WTC11 (cell line): ENCODE data around the gene GHRHR. TPM values are rescaled to one million over a fixed set of nuclear protein-coding genes. Genes with fewer than 3 reads are reported as not detected.

ENCODE experiments used
- ATAC-seq: fragments of 200-7000 bp; cut with Tn5 transposase; 2 replicates; pipeline ENCODE4 v1.10.0; 2021; ENCODE audit warnings: mild to moderate bottlenecking, moderate library complexity
- CTCF ChIA-PET: fragments of 300-600 bp; sonication (Branson Sonifier 250); formaldehyde crosslinking; loops from one replicate; lab custom pipeline; 2021; ENCODE audit warnings: antibody characterized with exemption; lab: Charles Lee
- POLR2A ChIA-PET: fragments of 350-600 bp; sonication (Branson Sonifier 250); formaldehyde crosslinking; loops from one replicate; lab custom pipeline; 2021; ENCODE audit warnings: antibody characterized with exemption; lab: Charles Lee
- DNase-seq: peaks from one replicate; pipeline ENCODE4 v3.0.0; 2021; ENCODE audit warnings: low spot score
- H3K27ac Mint-ChIP-seq: 2 replicates; pipeline ENCODE4 v1.8.0; 2021; ENCODE audit warnings: mixed read lengths
- H3K27me3 Mint-ChIP-seq: 2 replicates; pipeline ENCODE4 v1.8.0; 2021; ENCODE audit warnings: low read depth, mild to moderate bottlenecking, moderate library complexity, mixed read lengths
- H3K36me3 Mint-ChIP-seq: 2 replicates; pipeline ENCODE4 v1.8.0; 2021; ENCODE audit warnings: mixed read lengths
- H3K4me1 Mint-ChIP-seq: 2 replicates; pipeline ENCODE4 v1.8.0; 2022; ENCODE audit warnings: mixed read lengths
- H3K4me3 Mint-ChIP-seq: 2 replicates; pipeline ENCODE4 v1.8.0; 2021; ENCODE audit warnings: mild to moderate bottlenecking, moderate library complexity, mixed read lengths
- H3K9me3 Mint-ChIP-seq: 2 replicates; pipeline ENCODE4 v1.8.0; 2021; ENCODE audit warnings: mixed read lengths
- ATF1 ChIP-seq: sonication (generic); formaldehyde crosslinking; IDR thresholded peaks from 2 replicates; pipeline ENCODE4 v1.8.1; 2023; ENCODE audit warnings: mild to moderate bottlenecking, moderate library complexity, missing genetic modification reagents
- ATF2 ChIP-seq: sonication (generic); formaldehyde crosslinking; IDR thresholded peaks from 2 replicates; pipeline ENCODE4 v1.8.1; 2022; ENCODE audit warnings: low read depth, missing genetic modification reagents, borderline replicate concordance
- ERG ChIP-seq: fragments of 250-450 bp; sonication (Bioruptor Pico); IDR thresholded peaks from 2 replicates; pipeline ENCODE4 v1.8.0; 2021; ENCODE audit warnings: mild to moderate bottlenecking
- GTF2I ChIP-seq: fragments of 250-450 bp; sonication (Bioruptor Pico); conservative IDR thresholded peaks from 2 replicates; pipeline ENCODE4 v1.4.0; 2021; ENCODE audit warnings: mild to moderate bottlenecking
- HMGA2 ChIP-seq: fragments of 250-450 bp; sonication (Bioruptor Pico); IDR thresholded peaks from 2 replicates; pipeline ENCODE4 v1.4.0; 2021; ENCODE audit warnings: mild to moderate bottlenecking, moderate library complexity
- HMGXB4 ChIP-seq: sonication (generic); formaldehyde crosslinking; IDR thresholded peaks from 2 replicates; pipeline ENCODE4 v1.8.1; 2023; ENCODE audit warnings: mild to moderate bottlenecking, moderate library complexity, missing genetic modification reagents
- JUN ChIP-seq: sonication (generic); formaldehyde crosslinking; IDR thresholded peaks from 2 replicates; pipeline ENCODE4 v1.8.0; 2023; ENCODE audit warnings: mild to moderate bottlenecking, missing genetic modification reagents
- KAT7 ChIP-seq: sonication (generic); formaldehyde crosslinking; IDR thresholded peaks from 2 replicates; pipeline ENCODE4 v1.8.1; 2023; ENCODE audit warnings: missing genetic modification reagents, mild to moderate bottlenecking, borderline replicate concordance
- MAX ChIP-seq: sonication (generic); formaldehyde crosslinking; IDR thresholded peaks from 2 replicates; pipeline ENCODE4 v1.8.0; 2022; ENCODE audit warnings: mild to moderate bottlenecking, missing genetic modification reagents
- MLX ChIP-seq: sonication (generic); formaldehyde crosslinking; IDR thresholded peaks from 2 replicates; pipeline ENCODE4 v1.8.1; 2023; ENCODE audit warnings: mild to moderate bottlenecking, missing genetic modification reagents, moderate library complexity
- RELA ChIP-seq: sonication (generic); formaldehyde crosslinking; IDR thresholded peaks from 2 replicates; pipeline ENCODE4 v1.8.1; 2022; ENCODE audit warnings: missing genetic modification reagents, mild to moderate bottlenecking, borderline replicate concordance
- RORB ChIP-seq: fragments of 250-450 bp; sonication (Bioruptor Pico); IDR thresholded peaks from 2 replicates; pipeline ENCODE4 v1.9.0; 2021; ENCODE audit warnings: mild to moderate bottlenecking
- TCF7 ChIP-seq: sonication (generic); formaldehyde crosslinking; IDR thresholded peaks from 2 replicates; pipeline ENCODE4 v1.8.0; 2022; ENCODE audit warnings: mild to moderate bottlenecking, low read depth, missing genetic modification reagents, moderate library complexity
- ZNF121 ChIP-seq: sonication (generic); formaldehyde crosslinking; IDR thresholded peaks from 2 replicates; pipeline ENCODE4 v1.8.0; 2023; ENCODE audit warnings: missing genetic modification reagents
- ZSCAN18 ChIP-seq: fragments of 250-450 bp; sonication (Bioruptor Pico); IDR thresholded peaks from 2 replicates; pipeline ENCODE4 v2.1.2; 2022; ENCODE audit warnings: mild to moderate bottlenecking, moderate library complexity
- total RNA-seq: library from RNA; stranded (reverse); gene quantifications from 3 replicates; pipeline ENCODE4 v1.2.3, GENCODE V29; 2021

Gene GHRHR
- total RNA-seq, 1 experiment from 2014 or later: 5.0 TPM

GRCh38 chr7:31004393-31004792, 40.6 kb downstream of the GHRHR start:
- Mint-ChIP-seq H3K27me3 (no peaks in the 10 kb centered on the region; the same call in 1 of the 2 replicates), H3K9me3 (peaks cover 15% of the 10 kb centered on the region), H3K4me3 (no peak overlapping the region), H3K36me3 (peaks cover 8% of the 10 kb centered on the region), H3K4me1 (peaks cover 7% of the 10 kb centered on the region), H3K27ac (no peak overlapping the region)
- POLR2A ChIA-PET: no interaction called here
- CTCF ChIA-PET: interaction anchor here (1.7 to 2.8 kb wide), 2 partner anchors 21 to 118 kb away, joined by 10 to 13 read pairs; no protein-coding TSS in a partner anchor
- no peak for TF ChIP-seq MAX (CRISPR knock-in tag)
- no peak for TF ChIP-seq JUN
- TF ChIP-seq RORB (CRISPR knock-in tag): no peak
- TF ChIP-seq ATF1 (CRISPR knock-in tag): no peak
- TF ChIP-seq ATF2 (CRISPR knock-in tag): no peak
- no peak for TF ChIP-seq HMGA2 (CRISPR knock-in tag)
- no peak for TF ChIP-seq KAT7 (CRISPR knock-in tag)
- TF ChIP-seq ZNF121 (CRISPR knock-in tag): no peak
- TF ChIP-seq MLX: no peak
- no peak for ATAC-seq
- DNase-seq: no peak

GRCh38 chr7:31006857-31007256, 43.1 kb downstream of the GHRHR start:
- H3K36me3 Mint-ChIP-seq: peaks cover 8% of the 10 kb centered on the region
- POLR2A ChIA-PET: no interaction called here

GRCh38 chr7:31007634-31008033, 43.9 kb downstream of the GHRHR start:
- peaks cover 21% of the 10 kb centered on the region for H3K9me3 Mint-ChIP-seq
- POLR2A ChIA-PET: no interaction called here
- no peaks in the 10 kb centered on the region; the same call in 1 of the 2 replicates for H3K27me3 Mint-ChIP-seq
- DNase-seq: no peak
- peaks cover 4% of the 10 kb centered on the region; the same call in 1 of the 2 replicates for H3K4me1 Mint-ChIP-seq
- no peak for ATAC-seq
- peaks cover 5% of the 10 kb centered on the region for H3K36me3 Mint-ChIP-seq
- H3K4me3 Mint-ChIP-seq: no peak overlapping the region
- H3K27ac Mint-ChIP-seq: no peak overlapping the region
- CTCF ChIA-PET: interaction anchor here (1.0 to 1.6 kb wide), 3 partner anchors 22 to 115 kb away, joined by 3 to 6 read pairs (median 3); no protein-coding TSS in a partner anchor
- TF ChIP-seq MLX: no peak
- TF ChIP-seq HMGXB4 (CRISPR knock-in tag): no peak
- no peak for TF ChIP-seq RELA
- no peak for TF ChIP-seq ERG (CRISPR knock-in tag)
- no peak for TF ChIP-seq TCF7 (CRISPR knock-in tag)

More at GRCh38 chr7:31006857-31007256, 43.1 kb downstream of the GHRHR start:
- no peak for DNase-seq
- H3K27ac Mint-ChIP-seq: no peak overlapping the region
- CTCF ChIA-PET: interaction anchor here (1.4 to 1.6 kb wide), 3 partner anchors 23 to 116 kb away, joined by 4 to 6 read pairs (median 5); no protein-coding TSS in a partner anchor
- H3K9me3 Mint-ChIP-seq: peaks cover 24% of the 10 kb centered on the region
- H3K4me3 Mint-ChIP-seq: no peak overlapping the region
- H3K27me3 Mint-ChIP-seq: no peaks in the 10 kb centered on the region; the same call in 1 of the 2 replicates
- no peak for TF ChIP-seq ZSCAN18
- TF ChIP-seq GTF2I (CRISPR knock-in tag): no peak
- TF ChIP-seq ATF2 (CRISPR knock-in tag): no peak
- peaks cover 4% of the 10 kb centered on the region; the same call in 1 of the 2 replicates for H3K4me1 Mint-ChIP-seq
- no peak for ATAC-seq
